ENCODE results near the gene KLHL9. TPM values are rescaled to one million over a fixed set of nuclear protein-coding genes. Genes with fewer than 3 reads are reported as not detected.

The KLHL9 gene
- total RNA-seq, 4 donors from 2014 or later: 17.7 to 30.7 (median 19.4) TPM

GRCh38 chr9:21294904-21295538 lies 40.2 kb downstream of the KLHL9 start:
- no peak for DNase-seq (ENCODE audit: low spot score)
- TF ChIP-seq CTCF (IDR thresholded peaks at IDR 0.05): no peak
- ATAC-seq (ENCODE audit: low FRiP score): no peak

- TF ChIP-seq CTCF (IDR thresholded peaks at IDR 0.05): no peak
- no peak for DNase-seq (ENCODE audit: low spot score)
- no peak for ATAC-seq (ENCODE audit: low FRiP score)
These were observed 40.8 kb downstream of the KLHL9 start for GRCh38 chr9:21294364-21294774.

- TF ChIP-seq CTCF (IDR thresholded peaks at IDR 0.05): no peak
- ATAC-seq (ENCODE audit: low FRiP score) (no peak), DNase-seq (ENCODE audit: low spot score) (no peak)
These were observed 45.4 kb downstream of the KLHL9 start for GRCh38 chr9:21289848-21290247.

GRCh38 chr9:21287280-21287679 lies 47.9 kb downstream of the KLHL9 start:
- no peak for ATAC-seq (ENCODE audit: low FRiP score)
- DNase-seq (ENCODE audit: low spot score): no peak
- TF ChIP-seq CTCF (IDR thresholded peaks at IDR 0.05): no peak

GRCh38 chr9:21286659-21287058 lies 48.5 kb downstream of the KLHL9 start:
- no peak for TF ChIP-seq CTCF (IDR thresholded peaks at IDR 0.05)
- no peak for ATAC-seq (ENCODE audit: low FRiP score)

GRCh38 chr9:21286099-21286498 lies 49.1 kb downstream of the KLHL9 start:
- ATAC-seq (ENCODE audit: low FRiP score): no peak
- TF ChIP-seq CTCF (IDR thresholded peaks at IDR 0.05): no peak
- no peak for DNase-seq (ENCODE audit: low spot score)

More at GRCh38 chr9:21286659-21287058, 48.5 kb downstream of the KLHL9 start:
- no peak for DNase-seq (ENCODE audit: low spot score)

- ATAC-seq (ENCODE audit: low FRiP score): no peak
- no peak for DNase-seq (ENCODE audit: low spot score)
These were observed 53.9 kb downstream of the KLHL9 start for GRCh38 chr9:21281275-21281674.

More at GRCh38 chr9:21281275-21281674, 53.9 kb downstream of the KLHL9 start:
- no peak for TF ChIP-seq CTCF (IDR thresholded peaks at IDR 0.05)
